HuH-7.5 (cell line): ENCODE data around the gene PIEZO2.

ENCODE experiments used
- DNase-seq: peaks from one replicate; pipeline ENCODE4 v3.0.0; 2011; ENCODE audit warnings: low spot score

PIEZO2 gene

DNA sequence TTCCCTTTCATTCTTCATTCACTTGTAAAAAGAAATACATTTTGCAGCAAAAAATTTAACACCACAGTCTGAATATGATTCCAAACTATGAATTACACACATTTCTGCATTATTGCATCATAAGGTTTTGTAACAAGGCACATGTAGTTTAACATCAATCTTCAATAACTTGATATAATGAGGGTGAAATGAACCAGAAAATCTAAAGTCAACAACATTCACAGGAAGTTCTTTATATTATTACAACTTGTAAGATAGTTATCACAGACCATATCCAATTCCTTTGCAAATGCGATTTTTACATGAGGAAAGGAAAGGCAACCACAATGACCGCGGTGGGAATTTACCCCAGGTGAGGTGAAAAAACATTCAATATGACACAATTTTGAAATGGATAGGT, 410.2 kb downstream of the PIEZO2 start:
- no peak for DNase-seq

DNA sequence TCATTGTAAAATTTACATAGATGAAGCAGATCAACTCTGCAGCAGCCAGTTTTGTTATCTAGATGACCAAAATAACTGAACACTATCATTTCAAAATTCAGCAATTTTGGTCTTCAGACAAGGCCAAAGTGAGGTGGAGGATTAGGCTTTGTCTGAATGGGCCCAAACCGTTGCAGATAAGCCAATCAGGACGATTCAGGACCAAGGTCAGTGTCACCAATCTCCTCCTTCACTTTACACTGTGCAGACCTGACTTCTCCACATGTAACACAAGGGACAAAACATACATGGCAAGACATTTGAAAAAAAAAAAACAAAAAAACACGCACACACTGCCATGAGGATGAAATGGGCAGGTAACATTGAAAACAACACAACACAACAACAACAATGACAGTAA, 412.4 kb downstream of the PIEZO2 start:
- DNase-seq = no peak

DNA sequence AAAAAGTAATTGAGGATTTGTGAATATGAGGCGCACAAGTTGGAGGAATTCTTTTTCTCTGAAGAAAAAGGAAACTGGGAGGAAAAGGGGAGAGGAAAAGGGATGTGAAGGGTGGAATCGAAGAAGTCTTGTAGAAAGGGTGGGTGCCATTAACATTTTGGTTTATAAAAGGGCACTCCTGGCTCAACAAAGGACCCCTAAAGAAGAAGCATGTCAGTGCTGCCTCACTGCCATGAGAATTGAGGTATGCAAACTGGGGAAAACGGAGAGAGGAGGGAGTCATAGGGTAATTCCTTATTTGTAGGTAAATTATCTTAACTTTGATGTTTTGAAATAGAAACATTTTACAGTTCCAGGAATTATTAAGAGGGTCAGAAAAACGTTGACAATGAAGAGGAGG, 416.4 kb downstream of the PIEZO2 start:
- no peak for DNase-seq

DNA sequence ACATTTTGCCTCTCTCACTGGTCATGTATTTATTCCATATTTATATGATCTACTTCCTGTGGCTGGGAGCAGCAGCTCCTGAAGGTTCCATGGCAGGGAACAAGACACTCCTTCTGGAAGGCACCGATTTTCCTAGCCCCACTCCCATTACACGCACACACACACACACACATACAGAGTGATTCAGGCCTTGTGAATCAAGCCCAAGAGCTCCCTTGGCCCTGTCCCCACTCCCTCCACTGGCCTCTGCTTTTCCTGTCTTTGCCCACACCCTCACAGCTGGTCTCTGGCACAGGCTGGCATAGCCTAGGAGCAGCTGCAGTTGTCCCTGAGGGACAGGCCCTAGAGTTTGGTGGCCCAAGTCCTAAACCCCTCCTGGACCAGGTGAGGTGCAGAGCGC, 421.9 kb downstream of the PIEZO2 start:
- no peak for DNase-seq

DNA sequence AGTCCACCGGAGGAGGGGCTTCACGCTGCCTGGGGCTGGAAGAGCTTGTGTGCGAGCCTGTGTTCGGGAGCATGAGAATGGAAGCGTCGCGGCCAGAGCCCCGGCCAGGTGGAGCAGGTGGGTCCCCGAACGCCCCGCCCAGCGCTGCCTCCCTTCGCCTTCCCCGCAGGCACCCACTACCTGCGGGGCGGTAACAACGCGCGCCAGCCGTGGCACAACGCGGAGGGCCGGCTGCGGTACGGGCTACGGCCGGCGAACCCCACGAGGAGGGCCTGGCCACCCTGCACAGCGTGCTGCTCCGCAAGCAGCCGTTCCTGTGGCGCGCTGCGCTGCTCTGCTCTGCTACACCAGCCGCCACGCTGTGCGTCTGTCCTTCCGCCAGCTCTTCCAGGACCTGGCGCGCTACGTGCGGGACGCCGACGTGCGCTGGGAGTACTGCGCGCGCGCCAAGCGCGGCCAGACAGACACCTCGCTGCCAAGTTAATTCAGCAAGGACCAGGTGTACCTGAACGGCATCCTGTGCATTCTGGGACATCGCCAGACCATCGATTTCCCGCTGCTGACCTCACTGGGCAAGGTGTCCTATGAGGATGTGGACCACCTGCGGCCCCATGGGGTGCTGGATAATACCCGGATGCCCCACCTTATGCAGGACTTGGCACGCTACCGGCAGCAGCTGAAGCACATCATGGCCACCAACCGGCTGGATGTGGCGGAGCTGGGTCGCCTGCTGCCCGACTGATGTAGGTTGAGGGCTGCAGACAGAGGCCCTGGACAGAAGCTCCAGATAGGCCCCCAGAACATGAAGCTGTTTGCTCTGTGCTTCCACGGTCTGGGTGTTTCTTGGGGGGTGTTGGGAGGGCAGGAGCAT, 422.9 kb downstream of the PIEZO2 start:
- DNase-seq = no peak

DNA sequence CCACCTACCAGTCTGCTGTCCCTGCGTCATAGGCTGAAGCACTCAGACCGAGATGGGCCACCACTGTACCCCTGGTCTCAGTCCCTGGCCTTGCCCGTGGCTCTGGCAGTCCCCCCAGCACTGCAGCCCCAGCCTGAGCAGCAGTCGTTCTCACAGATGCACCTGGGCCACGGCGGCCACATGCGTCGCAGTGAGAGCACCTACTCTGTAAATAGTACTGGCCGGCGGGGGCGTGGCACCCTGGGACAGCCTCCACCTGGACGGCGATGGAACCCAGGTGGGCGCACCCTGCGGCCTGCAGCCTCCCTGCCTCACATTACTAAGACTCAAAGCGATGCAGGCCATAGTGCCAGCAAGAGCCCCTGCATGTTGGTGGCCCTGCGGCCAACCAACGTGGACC, 424.7 kb downstream of the PIEZO2 start:
- DNase-seq = no peak

DNA sequence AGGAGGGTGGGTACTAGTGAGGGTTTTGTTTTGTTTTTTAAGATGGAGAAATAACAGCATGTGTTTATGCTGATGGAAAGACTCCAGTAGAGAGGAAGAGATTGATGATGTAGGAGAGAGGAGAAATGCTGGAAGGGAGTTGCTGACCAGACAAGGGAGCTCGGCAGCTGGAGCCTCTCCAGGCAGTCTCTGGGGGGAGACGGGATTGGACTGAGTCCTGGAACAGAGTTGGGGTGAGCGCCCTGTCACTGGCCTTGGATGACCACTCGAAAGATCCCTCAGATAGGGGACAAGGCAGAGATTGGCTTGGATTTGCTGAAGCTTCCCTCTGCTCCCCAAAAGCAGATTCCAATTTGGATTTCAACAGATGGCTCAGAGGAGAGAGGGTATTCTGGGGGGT, 425.9 kb downstream of the PIEZO2 start:
- no peak for DNase-seq

DNA sequence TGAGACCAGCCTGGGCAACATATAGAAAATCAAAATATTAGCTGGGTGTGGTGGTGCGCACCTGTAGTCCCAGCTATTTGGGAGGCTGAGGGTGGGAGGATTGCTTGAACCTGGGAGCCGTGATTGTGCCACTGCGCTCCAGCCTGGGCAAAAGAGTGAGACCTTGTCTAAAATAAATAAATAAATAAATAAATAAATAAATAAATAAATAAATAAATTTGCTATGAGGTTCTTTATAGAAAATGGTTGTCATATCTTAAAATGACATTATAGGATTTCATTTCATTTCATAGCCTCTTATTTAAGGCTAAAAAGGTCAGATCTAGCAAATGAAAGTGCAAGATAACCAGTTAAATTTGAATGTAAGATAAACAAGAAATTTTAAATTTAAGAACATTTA, 430.6 kb downstream of the PIEZO2 start:
- DNase-seq = no peak

DNA sequence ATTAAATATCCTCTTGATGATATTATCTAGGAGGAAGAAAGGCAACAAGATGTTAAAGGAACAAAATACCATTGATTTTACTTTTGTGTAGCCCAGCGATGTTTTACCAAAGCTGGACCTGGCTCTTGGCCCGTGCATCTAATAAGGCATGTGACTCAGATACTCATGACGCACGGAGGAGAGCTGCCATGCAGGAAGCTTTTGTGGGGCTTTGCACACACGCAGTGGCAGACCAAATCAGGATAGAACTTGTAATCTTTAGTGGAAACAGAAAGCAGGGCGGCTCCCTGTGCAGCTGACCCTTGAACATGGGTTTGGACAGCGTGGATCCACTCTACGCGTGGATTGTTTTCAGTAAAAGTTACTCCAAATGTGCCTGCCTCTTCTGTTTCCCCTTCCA, 433.6 kb downstream of the PIEZO2 start:
- no peak for DNase-seq

DNA sequence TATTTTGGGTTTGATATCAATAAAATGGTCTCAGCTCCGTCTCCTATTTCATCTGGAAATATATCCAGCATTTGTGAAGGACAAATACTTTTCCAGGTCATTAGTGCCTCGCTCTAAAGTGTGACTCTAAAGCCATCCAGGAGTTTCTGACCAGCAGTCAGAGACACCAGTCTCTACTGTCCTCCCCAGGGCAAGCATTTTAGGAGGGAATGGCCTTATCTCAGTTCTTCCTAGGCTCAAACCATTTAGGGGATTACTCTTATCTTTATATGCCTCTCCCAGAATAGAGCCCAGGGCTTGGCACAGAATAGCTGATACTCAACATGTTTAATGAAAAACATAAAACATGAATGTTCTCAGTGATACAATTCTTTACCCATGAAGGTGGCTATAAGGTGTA, 436.0 kb downstream of the PIEZO2 start:
- no peak for DNase-seq

DNA sequence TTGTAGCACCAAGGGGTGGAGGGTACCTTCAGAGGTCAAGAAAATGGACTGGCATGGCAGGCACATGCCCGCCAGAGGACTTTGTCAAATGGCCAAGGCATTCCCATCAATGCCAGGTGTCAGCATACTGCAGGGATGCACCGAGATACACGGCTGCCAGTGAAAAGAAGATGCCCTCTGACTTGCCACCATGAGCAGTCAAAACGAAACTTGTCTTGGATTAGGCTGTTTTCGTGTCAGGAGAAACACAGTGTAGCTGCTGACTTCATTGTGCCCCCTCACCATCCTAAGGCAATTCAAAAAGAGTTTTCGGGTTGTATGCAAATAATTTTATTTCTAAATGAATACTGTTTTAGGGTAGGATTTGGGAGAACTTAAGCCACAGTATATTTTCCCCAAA, 442.1 kb downstream of the PIEZO2 start:
- DNase-seq = no peak

DNA sequence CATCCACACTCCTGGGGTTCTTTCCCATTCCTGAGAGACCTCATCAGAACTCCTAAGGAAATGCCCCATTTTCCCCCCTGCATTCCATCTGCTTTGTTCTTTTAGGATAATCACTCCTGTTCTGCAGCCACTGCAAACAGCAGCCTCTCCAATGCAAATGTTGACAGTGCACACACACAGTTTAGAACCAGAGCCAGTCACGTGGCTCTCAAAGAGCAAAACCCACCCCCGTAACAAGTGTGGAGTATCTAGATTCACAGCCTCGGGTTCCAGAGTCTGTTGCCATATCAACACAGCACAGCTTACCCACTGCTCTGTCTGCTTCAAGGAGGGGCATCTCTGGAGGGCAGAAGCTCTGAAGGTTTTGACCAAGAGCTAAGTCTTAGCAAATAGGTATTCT, 443.6 kb downstream of the PIEZO2 start:
- no peak for DNase-seq

DNA sequence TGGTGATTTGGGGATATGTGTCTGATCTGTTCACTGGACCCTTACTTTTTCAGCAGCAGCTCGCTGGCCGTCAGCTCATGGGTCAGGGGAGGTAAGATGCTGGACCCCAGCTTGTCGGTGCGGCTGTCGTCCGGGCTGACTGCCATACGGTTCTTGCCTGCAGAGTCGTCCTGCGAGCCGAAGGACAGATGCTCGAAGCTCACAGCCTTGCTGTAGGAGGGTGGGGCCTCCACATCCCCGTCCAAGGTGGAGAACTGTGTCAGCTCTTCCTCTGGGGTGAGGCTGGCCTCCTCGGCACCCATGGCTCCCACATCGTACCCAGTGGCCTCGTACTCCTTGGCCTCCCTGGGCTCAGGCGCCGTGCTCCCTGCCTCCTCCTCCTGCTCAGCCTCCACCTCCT, 444.1 kb downstream of the PIEZO2 start:
- DNase-seq = no peak

DNA sequence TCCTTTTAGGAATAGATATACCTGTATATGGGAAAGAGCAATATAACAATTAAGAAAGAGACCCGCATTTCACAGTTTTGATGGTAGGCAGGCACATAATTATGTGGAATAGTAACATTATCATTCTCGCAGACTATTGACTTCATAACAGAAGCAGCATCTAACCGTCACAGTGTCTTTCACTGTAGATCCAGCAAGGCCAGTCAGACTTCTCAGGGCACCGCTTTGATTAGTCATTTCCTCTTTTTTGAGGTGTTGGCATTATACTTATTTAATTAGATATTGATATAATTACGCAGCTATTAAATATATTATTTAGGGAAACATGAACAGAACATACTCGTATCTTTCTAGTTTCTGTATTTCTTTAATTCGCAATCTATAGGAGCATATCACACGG, 447.2 kb downstream of the PIEZO2 start:
- no peak for DNase-seq

DNA sequence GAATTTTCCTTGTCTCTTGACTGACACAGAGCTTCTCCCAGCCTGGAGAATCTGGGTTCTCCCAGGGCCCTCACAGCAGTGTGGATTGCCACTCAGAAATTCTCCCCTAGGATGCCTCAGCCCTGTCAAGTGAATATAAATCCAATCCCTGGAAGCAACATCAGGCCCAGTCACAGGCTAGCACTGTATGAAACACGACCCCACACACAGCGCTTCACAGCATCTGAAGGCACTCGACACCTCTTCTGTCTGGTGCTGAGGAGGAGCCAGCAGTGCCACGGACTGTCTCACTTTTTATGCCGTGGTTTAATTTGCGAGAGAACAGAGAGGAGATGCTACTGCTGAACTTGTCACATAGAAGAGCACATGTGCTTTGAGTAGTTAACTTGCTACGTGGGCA, 459.0 kb downstream of the PIEZO2 start:
- no peak for DNase-seq

DNA sequence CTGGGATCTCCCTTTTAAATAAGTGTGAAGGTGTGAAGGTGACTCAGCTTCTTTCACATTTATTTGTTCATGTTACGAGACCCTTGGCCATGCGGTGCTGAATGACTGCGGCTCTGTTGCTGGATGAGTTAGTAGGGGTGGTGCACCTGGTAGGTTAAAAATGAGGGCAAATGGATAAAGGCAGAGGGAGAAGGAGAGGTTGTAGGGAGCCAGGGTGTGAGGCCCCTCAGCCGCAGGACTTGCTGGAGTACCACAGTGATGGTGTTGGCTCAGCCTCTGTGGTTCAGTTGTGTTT, 459.4 kb downstream of the PIEZO2 start:
- DNase-seq = no peak

DNA sequence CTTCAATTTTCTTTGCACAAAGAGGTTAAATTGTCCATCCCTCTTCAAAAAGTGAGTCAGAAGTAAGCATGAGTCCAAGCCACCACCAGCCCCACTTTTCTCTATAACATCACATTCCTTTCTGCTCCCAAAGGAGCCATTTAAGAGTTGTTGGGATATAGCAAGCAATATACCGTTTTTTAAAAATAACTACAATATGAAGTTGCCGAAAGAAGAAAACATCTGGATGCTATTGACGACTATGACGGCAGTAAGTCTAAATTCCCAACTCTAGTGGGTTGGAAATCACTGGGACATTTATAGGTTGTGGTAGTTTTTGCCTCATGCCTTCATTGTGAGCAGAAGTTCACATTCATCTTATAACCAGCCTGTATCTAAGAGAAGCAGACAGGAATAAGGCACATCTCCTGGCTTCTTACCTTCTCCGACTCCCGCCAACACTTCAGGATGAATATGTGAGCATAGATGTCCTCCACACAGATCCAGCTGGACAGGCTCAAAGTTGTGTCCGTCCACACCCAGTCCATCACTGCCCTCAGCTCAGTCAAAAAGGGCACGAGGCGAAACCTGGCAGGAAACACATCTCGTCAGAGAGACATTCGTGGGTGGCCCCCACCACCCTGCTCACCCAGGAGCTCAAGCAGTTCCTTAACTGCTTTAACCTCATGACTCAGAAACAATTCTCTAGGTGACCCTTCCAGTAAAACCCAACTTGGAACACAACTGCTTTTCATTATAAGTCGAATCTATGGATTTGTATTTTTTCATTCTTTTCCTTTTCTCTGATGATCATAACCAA, 459.9 kb downstream of the PIEZO2 start:
- DNase-seq = no peak

DNA sequence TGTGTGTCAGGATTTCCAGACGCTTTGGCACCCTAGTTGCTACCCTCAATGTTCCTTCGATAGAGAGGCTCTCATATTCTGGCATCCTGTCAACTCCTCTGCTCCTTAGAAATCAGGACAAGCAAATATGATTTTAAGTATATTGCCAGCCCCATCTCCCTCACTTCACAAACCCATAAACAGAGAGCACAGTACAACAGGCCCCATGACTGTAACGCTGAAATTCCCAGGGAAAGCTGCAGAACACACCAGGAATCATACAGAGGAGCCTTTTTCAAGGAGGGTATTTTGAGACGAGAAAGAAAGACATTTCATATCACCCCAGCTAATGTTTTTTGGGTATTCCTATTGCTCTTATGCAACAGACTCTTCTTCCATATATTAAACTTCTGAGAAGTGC, 460.6 kb downstream of the PIEZO2 start:
- DNase-seq = no peak

DNA sequence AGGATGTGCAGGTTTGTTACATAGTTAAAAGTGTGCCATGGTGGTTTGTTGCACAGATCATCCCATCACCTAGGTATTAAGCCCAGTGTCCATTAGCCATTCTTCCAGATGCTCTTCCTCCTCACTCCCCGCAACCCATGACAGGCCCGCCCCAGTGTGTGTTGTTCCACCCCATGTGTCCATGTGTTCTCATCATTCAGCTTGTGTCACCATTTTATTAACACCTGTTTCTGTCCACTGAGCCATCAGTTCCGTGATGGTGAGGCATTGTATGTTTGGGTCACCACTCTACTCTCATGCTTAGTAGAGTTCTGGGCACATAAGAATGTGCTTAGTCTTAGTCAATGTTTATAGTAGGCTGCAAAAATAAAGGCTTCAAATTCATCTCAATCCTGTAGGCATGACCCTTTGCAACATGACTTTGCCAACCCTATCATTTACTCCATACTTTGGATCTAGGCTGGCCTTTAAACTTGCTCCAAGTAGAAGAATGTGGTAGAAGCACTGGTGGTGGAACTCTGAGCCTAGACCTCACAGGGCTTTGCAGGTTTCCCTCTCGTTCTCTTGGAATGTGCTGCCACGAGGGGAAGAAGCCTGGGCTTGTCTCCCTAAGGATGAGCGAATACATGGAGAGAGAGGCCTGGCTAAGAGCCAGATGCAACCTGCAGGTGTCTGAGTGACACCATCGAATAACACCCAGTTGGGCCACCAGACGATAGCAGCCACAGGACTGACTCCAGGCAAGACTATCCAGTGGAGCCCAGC, 462.0 kb downstream of the PIEZO2 start:
- no peak for DNase-seq

DNA sequence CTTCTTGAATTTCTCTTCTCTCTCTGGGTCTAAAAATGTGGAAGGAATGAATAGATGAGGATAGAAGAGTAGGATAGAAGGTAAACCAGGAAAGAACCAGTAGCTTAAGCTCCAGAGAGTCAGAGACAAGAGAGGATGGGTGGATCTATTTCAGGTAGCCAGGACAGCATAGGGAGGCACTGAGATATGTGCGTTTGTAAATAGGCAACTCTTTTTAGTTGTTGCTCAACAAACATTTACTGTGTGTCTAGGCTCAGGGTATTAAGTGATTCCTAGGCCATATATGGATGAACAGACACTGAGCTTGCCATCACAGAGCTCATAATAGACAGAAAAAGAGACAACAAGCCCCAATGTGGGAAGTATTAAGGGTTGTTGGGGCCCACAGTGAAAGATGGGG, 463.1 kb downstream of the PIEZO2 start:
- DNase-seq = no peak

DNA sequence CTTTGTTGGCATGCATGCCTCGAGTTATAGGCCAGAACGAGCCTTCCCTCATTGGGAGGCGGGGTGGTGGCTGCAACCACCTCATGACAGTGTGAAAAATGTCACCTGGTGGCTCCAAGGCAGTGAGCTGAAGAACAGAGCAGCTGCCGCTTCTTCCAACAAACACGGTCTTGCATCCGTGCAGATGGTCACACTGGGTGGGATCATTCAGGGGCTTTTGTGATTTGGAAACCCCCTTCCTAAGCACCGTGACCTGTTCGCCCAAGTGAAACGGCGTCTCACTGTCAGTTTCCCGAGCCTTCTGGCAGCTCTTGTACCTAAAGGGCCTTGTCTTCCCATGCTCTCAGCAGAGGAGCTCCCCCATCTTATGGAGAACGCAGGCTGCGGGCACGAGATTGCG, 463.9 kb downstream of the PIEZO2 start:
- no peak for DNase-seq

DNA sequence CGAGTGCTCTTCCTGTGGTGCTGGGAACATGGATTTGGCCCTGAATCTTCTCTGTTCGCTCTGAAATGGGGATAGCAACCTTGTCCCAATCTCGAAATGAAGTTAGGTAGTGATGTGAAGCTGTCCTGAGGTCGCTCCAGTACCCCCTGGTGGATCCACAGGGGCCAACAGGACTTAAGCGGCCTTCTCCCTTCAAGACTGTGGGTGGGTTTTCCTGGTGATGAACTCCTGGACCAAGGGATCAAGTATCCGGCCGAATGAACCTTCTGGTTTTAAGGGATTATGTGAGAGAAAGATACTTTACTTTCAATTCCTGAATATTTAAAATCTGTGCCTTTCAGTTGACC, 467.0 kb downstream of the PIEZO2 start:
- no peak for DNase-seq
